CD14-positive monocyte (primary cell): ENCODE measurements around the gene PDGFA. TPM values are rescaled to one million over a fixed set of nuclear protein-coding genes. Genes with fewer than 3 reads are reported as not detected.

Experiments used
- DNase-seq, 3 donors: peaks; one replicate each; pipeline ENCODE4 v3.0.0-alpha.2; 2011 to 2022
- H2AFZ ChIP-seq: 2 replicates; pipeline ENCODE4 v1.6.0; 2012; ENCODE audit warnings: mild to moderate bottlenecking, low read depth, low read length, inconsistent platforms; ENCODE audit not compliant: insufficient read depth, poor library complexity, severe bottlenecking
- H3K27ac ChIP-seq, 2 donors: 1 replicate in 1 of 2; 2 replicates in 1 of 2; pipeline ENCODE4 v1.5.1; 2012 to 2013; ENCODE audit warnings: low read length in 2 of 2, control low read depth in 1 of 2, inconsistent platforms in 1 of 2, low read depth in 1 of 2, mild to moderate bottlenecking in 1 of 2
- H3K27me3 ChIP-seq, 2 donors: one replicate each; pipeline versions ENCODE4 v1.6.0 to v1.6.1; 2011 to 2013; ENCODE audit warnings: low read length in 2 of 2; ENCODE audit not compliant: control insufficient read depth in 2 of 2, insufficient read depth in 2 of 2
- H3K36me3 ChIP-seq, 2 donors: replicated peaks in 1 of 2; 1 replicate in 1 of 2; 2 replicates in 1 of 2; pipeline versions ENCODE4 v1.5.1 to v1.6.1; 2012 to 2013; ENCODE audit warnings: low read length in 2 of 2, control low read depth in 1 of 2, inconsistent platforms in 1 of 2, mild to moderate bottlenecking in 1 of 2; ENCODE audit not compliant: insufficient read depth in 2 of 2, control insufficient read depth in 1 of 2
- H3K4me1 ChIP-seq, 2 donors: 1 replicate in 1 of 2; 2 replicates in 1 of 2; pipeline versions ENCODE4 v1.5.1 to v1.6.1; 2012 to 2013; ENCODE audit warnings: low read length in 2 of 2, control low read depth in 1 of 2, inconsistent platforms in 1 of 2, mild to moderate bottlenecking in 1 of 2, moderate library complexity in 1 of 2; ENCODE audit not compliant: insufficient read depth in 2 of 2, control insufficient read depth in 1 of 2
- H3K4me2 ChIP-seq: replicated peaks from 2 replicates; pipeline ENCODE3; 2012; ENCODE audit warnings: low read length, moderate library complexity, mild to moderate bottlenecking; ENCODE audit not compliant: poor library complexity, severe bottlenecking; ENCODE audit errors: extremely low read depth
- H3K4me3 ChIP-seq, 3 experiments: fragments of 200-600 bp in 1 of 3; sonication (generic) in 1 of 3; replicated peaks in 1 of 3; 1 replicate in 2 of 3; 2 replicates in 1 of 3; pipeline ENCODE4 v1.5.1; 2011 to 2013; ENCODE audit warnings: low read length in 3 of 3, mild to moderate bottlenecking in 3 of 3, control low read depth in 2 of 3, low read depth in 2 of 3, inconsistent platforms in 1 of 3, moderate library complexity in 1 of 3
- H3K79me2 ChIP-seq: 2 replicates; pipeline ENCODE4 v1.6.0; 2012; ENCODE audit warnings: mild to moderate bottlenecking, control low read depth, inconsistent platforms, low read length, moderate library complexity; ENCODE audit not compliant: insufficient read depth
- H3K9ac ChIP-seq: 2 replicates; pipeline ENCODE4 v1.6.0; 2017; ENCODE audit warnings: low read length, mild to moderate bottlenecking; ENCODE audit not compliant: insufficient read depth, poor library complexity, severe bottlenecking
- H3K9me3 ChIP-seq, 2 donors: replicated peaks in 1 of 2; 1 replicate in 1 of 2; 2 replicates in 1 of 2; pipeline versions ENCODE4 v1.5.1 to v1.6.1; 2012 to 2013; ENCODE audit warnings: low read length in 2 of 2, control low read depth in 1 of 2; ENCODE audit not compliant: control insufficient read depth in 1 of 2, insufficient read depth in 1 of 2
- H4K20me1 ChIP-seq: 2 replicates; pipeline ENCODE4 v1.6.0; 2012; ENCODE audit warnings: mild to moderate bottlenecking, low read length, control low read depth, moderate library complexity; ENCODE audit not compliant: insufficient read depth
- H3K27ac Mint-ChIP-seq, 7 donors: one replicate each; pipeline ENCODE4 v1.8.0; 2020; ENCODE audit warnings: mild to moderate bottlenecking in 7 of 7, mixed read lengths in 7 of 7, moderate library complexity in 6 of 7, inconsistent platforms in 2 of 7
- H3K27me3 Mint-ChIP-seq, 3 donors: one replicate each; pipeline ENCODE4 v1.8.0; 2021 to 2022; ENCODE audit warnings: low read depth in 3 of 3, mild to moderate bottlenecking in 3 of 3, mixed read lengths in 3 of 3, moderate library complexity in 3 of 3, inconsistent platforms in 1 of 3
- H3K36me3 Mint-ChIP-seq, 2 donors: one replicate each; pipeline ENCODE4 v1.8.0; 2020; ENCODE audit warnings: mixed read lengths in 2 of 2, inconsistent platforms in 1 of 2, mild to moderate bottlenecking in 1 of 2
- H3K4me1 Mint-ChIP-seq: one replicate; pipeline ENCODE4 v1.8.0; 2020; ENCODE audit warnings: mild to moderate bottlenecking, mixed read lengths
- H3K4me3 Mint-ChIP-seq, 2 donors: one replicate each; pipeline ENCODE4 v1.8.0; 2020; ENCODE audit warnings: mild to moderate bottlenecking in 2 of 2, mixed read lengths in 2 of 2, moderate library complexity in 1 of 2
- H3K9me3 Mint-ChIP-seq, 7 donors: one replicate each; pipeline ENCODE4 v1.8.0; 2020 to 2022; ENCODE audit warnings: mixed read lengths in 7 of 7, mild to moderate bottlenecking in 6 of 7, moderate library complexity in 6 of 7, inconsistent platforms in 2 of 7
- WGBS: methylation state at CpG from one replicate; pipeline ENCODE4 v1.1.5; 2013; ENCODE audit warnings: missing lambda C conversion rate; ENCODE audit not compliant: insufficient coverage; 5-methylcytosine and 5-hydroxymethylcytosine counted together
- intact Hi-C, 2 donors: fragments of 100-400 bp; cut with micrococcal nuclease; formaldehyde crosslinking; loops; one replicate each; pipeline versions ENCODE4 v1.15.0 to v1.15.1; 2023
- polyA plus RNA-seq, 3 donors: library from polyadenylated mRNA; depleted of rRNA in 1 of 3; unstranded in 2 of 3; stranded (reverse) in 1 of 3; fragments of 300-500 nt in 2 of 3; fragments of >200 nt in 1 of 3; fragmentation: Illumina TruSeq in 2 of 3; gene quantifications; 1 replicate in 2 of 3; 2 replicates in 1 of 3; pipeline ENCODE4 v1.2.3, GENCODE V29; 2012 to 2021
- TF ChIP-seq, protein P1 (sequence below): fragments of 200-600 bp; IDR thresholded peaks from one replicate; pipeline ENCODE4 v1.8.0; 2022; ENCODE audit warnings: antibody characterized with exemption, mild to moderate bottlenecking

PDGFA gene
- polyA plus RNA-seq, 3 donors = 0.29 TPM; not detected in 2

- no peak for DNase-seq
- no peaks in the 10 kb centered on the region for H3K36me3 ChIP-seq
- H3K4me1 ChIP-seq = peaks cover 8% of the 10 kb centered on the region in 2 donors
- H3K27me3 Mint-ChIP-seq = peaks cover 1 to 5% (median 2%) of the 10 kb centered on the region in 3 donors
- H3K9me3 Mint-ChIP-seq = peaks cover 15 to 28% (median 16%) of the 10 kb centered on the region in 7 donors
- H2AFZ ChIP-seq = no peak overlapping the region
- no CpG with 5 or more reads among the region's 14 CpGs for WGBS
- no peak overlapping the region for H3K4me2 ChIP-seq
- H3K9ac ChIP-seq = no peak overlapping the region
- intact Hi-C loops = no loop called here
- no peaks in the 10 kb centered on the region for H4K20me1 ChIP-seq
- no peak overlapping the region for H3K27ac Mint-ChIP-seq
- no peaks in the 10 kb centered on the region for H3K27me3 ChIP-seq
- H3K4me3 Mint-ChIP-seq = no peak overlapping the region
- H3K27ac ChIP-seq = no peak overlapping the region
- H3K4me1 Mint-ChIP-seq = peaks cover 6% of the 10 kb centered on the region
- peaks cover 9 to 28% of the 10 kb centered on the region in 2 donors for H3K9me3 ChIP-seq
- no peaks in the 10 kb centered on the region for H3K79me2 ChIP-seq
- no peak overlapping the region for H3K4me3 ChIP-seq
- H3K36me3 Mint-ChIP-seq = no peaks in the 10 kb centered on the region
- TF ChIP-seq, protein P1, sequence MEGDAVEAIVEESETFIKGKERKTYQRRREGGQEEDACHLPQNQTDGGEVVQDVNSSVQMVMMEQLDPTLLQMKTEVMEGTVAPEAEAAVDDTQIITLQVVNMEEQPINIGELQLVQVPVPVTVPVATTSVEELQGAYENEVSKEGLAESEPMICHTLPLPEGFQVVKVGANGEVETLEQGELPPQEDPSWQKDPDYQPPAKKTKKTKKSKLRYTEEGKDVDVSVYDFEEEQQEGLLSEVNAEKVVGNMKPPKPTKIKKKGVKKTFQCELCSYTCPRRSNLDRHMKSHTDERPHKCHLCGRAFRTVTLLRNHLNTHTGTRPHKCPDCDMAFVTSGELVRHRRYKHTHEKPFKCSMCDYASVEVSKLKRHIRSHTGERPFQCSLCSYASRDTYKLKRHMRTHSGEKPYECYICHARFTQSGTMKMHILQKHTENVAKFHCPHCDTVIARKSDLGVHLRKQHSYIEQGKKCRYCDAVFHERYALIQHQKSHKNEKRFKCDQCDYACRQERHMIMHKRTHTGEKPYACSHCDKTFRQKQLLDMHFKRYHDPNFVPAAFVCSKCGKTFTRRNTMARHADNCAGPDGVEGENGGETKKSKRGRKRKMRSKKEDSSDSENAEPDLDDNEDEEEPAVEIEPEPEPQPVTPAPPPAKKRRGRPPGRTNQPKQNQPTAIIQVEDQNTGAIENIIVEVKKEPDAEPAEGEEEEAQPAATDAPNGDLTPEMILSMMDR = no peak
These were observed 45.6 kb downstream of the PDGFA start for GRCh38 chr7:473870-474604.

- Histone ChIP-seq H3K4me3 (no peak overlapping the region), H3K27me3 (no peaks in the 10 kb centered on the region), H2AFZ (no peak overlapping the region), H4K20me1 (no peaks in the 10 kb centered on the region), H3K36me3 (no peaks in the 10 kb centered on the region), H3K9ac (no peak overlapping the region), H3K27ac (no peak overlapping the region), H3K9me3 (peaks cover 15 to 36% of the 10 kb centered on the region in 2 donors), H3K4me2 (no peak overlapping the region), H3K79me2 (no peaks in the 10 kb centered on the region), H3K4me1 (peaks cover 15% of the 10 kb centered on the region in 2 donors)
- H3K27me3 Mint-ChIP-seq = peaks cover 2 to 5% (median 3%) of the 10 kb centered on the region in 3 donors
- no peak overlapping the region for H3K4me3 Mint-ChIP-seq
- TF ChIP-seq, protein P1 = no peak
- intact Hi-C loops = no loop called here
- H3K36me3 Mint-ChIP-seq = peaks cover 0 to 6% of the 10 kb centered on the region in 2 donors
- H3K4me1 Mint-ChIP-seq = peaks cover 14% of the 10 kb centered on the region
- WGBS = 95% methylated on average over 18 of the region's 18 CpGs
- H3K9me3 Mint-ChIP-seq = peaks cover 22 to 36% (median 24%) of the 10 kb centered on the region in 7 donors
- DNase-seq = no peak
- H3K27ac Mint-ChIP-seq = peak overlapping the region in 1 of 7 donors; percentile 8
These were observed 46.4 kb downstream of the PDGFA start for GRCh38 chr7:473211-473734.
